ENCODE measurements around the gene NAIF1. TPM values are rescaled to one million over a fixed set of nuclear protein-coding genes. Genes with fewer than 3 reads are reported as not detected.
"Not testable (repeated sequence)": the region's sequence is repeated elsewhere in the genome, so short reads cannot be mapped to it uniquely, and the experiment has no call there.

The NAIF1 gene
- polyA plus RNA-seq, 1 donor from 2014 or later, result 12.7 TPM

DNA sequence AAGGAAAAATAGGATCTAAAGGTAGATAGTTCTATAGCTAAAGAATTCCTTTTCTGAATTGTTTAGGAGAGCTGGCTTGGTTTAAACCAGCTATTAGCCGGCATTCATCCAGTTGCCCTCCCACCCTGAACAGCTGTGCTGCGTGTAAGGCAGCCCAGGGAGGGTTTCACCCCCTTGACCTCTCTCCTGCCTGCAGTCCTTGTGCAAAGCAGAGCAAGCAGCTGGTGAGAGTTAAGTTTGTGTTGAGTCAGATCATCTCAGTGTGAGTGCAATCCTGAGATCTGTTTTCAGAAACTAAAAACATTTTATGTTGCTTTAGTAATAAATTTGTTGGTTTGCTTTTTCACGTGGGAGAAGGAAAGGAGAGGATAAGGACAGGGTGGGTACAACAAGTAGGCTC is 13.9 kb upstream of the NAIF1 start:
- peak overlapping the region in 1 of 4 donors; percentile 47 for H3K4me3 Mint-ChIP-seq
- H3K9me3 Mint-ChIP-seq, result no peaks in the 10 kb centered on the region
- no peaks in the 10 kb centered on the region for H3K36me3 Mint-ChIP-seq
- H3K4me1 Mint-ChIP-seq, result peaks cover 7 to 26% (median 23%) of the 10 kb centered on the region in 3 donors
- no peaks in the 10 kb centered on the region for H3K27me3 Mint-ChIP-seq
- H3K27ac Mint-ChIP-seq, result no peak overlapping the region

GRCh38 chr9:128080206-128080605 is 13.1 kb upstream of the NAIF1 start:
- H3K27me3 Mint-ChIP-seq, result no peaks in the 10 kb centered on the region
- H3K9me3 Mint-ChIP-seq, result no peaks in the 10 kb centered on the region
- H3K4me3 Mint-ChIP-seq, result no peak overlapping the region
- H3K27ac Mint-ChIP-seq, result no peak overlapping the region
- no peaks in the 10 kb centered on the region for H3K36me3 Mint-ChIP-seq
- H3K4me1 Mint-ChIP-seq, result peaks cover 7 to 26% (median 23%) of the 10 kb centered on the region in 3 donors

DNA sequence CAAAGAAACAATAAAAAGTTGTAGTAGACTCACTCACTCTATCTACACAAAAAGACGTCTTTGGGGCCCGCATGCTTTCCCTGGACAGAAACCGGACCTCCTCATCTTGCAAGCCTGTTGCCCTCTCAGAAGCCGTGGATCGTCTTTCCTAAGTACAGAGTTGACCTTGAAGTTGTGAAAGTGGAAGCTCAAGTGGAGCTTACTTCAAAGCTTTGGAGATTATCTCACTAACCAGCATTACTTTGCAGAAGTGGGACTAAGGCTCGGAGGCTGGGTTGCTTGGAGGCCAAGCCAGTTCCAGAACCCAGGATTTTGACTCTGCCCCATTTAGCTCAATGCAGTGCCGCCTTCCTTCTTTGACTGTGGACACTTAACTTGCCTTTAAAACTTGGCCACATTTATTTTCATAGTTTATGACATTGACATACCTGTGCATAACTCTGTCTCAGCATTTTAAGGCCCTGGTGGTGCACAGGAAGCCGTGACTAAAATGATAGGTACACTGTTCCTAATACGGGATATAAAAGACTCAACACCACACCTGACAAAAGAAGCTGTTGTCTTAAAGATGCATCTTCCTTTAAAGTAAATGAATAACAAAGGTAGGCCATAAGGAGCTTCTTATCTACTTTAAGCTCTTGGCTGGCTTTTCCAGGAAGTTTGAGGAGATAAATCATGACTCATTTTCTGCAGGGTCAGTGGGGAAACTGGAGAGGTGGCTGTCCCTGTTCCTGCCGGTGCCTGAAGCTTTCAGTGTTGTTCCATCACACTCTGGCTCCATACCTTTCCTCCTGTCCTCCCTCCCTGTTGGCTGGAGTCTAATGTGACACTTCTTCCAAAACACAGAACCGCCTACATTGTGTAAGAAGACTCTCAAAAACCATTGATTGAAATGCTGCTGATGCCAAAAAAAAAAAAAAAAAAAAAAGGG is 11.6 kb upstream of the NAIF1 start:
- Mint-ChIP-seq H3K27ac (peak overlapping the region in 1 of 3 donors; percentile 58), H3K27me3 (no peaks in the 10 kb centered on the region), H3K36me3 (no peaks in the 10 kb centered on the region), H3K9me3 (no peaks in the 10 kb centered on the region), H3K4me3 (peak overlapping the region in 2 of 4 donors; percentile 52 to 60), H3K4me1 (peaks cover 5 to 30% (median 19%) of the 10 kb centered on the region in 3 donors)

DNA sequence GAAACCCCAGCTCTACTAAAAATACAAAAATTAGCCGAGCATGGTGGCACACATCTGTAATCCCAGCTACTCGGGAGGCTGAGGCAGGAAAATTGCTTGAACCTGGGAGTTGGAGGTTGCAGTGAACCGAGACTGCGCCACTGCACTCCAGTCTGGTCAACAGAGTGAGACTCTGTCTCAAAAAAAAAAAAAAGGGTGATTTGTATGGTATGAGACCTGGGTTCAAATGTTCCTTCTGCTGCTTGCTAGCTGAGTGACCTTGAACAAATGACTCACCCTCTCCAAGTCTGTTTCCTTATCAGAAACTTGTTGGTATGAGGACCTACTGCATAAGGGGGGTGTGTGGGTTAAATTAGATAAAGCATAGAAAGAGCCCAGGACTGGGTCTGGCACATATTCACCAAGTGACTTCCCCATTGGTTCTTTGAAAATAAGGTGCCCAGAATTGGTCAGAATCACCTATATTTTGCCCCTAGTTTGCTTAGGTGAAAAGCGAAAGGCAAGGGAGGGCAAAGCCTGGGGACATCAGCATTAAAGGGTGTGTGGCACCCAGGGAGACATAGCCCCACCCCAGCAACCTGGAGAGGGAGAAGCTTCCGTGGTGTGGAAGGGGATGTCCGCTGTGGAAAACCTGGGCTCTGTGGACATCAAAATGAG is 10.9 kb upstream of the NAIF1 start:
- H3K4me1 Mint-ChIP-seq, result peaks cover 12 to 34% (median 24%) of the 10 kb centered on the region in 3 donors
- H3K9me3 Mint-ChIP-seq, result no peaks in the 10 kb centered on the region
- peak overlapping the region in 1 of 3 donors; percentile 58 for H3K27ac Mint-ChIP-seq
- peak overlapping the region in 1 of 4 donors; percentile 52 for H3K4me3 Mint-ChIP-seq
- no peaks in the 10 kb centered on the region for H3K36me3 Mint-ChIP-seq
- no peaks in the 10 kb centered on the region for H3K27me3 Mint-ChIP-seq

DNA sequence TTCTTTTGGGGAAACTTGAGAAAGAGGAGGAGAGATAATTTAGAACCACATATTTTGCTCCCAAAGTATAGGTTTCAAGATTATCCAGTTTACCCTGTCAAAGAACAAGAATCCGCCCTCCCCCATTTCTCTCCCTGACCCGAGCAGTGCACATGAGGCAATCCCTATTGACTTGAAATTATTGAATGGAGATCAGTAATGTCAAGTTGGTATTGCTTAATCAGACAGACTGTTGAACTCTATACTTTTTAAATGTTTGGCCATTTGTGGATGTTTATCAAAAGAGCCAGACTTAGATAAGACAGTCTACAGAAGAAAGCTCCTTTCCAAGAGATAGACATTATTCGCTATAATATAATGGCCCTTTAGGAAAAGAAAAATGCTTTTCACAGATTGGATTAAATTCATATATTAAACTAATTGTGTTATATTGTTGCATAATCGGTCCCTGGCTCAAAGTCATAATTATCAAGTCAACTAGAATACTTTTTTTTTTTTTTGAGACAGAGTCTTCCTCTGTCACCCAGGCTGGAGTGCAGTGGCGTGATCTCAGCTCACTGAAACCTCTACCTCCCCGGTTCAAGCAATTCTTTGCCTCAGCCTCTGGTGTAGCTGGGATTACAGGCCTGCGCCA is 6.2 kb upstream of the NAIF1 start:
- H3K4me1 Mint-ChIP-seq, result peaks cover 30 to 50% (median 33%) of the 10 kb centered on the region in 3 donors

DNA sequence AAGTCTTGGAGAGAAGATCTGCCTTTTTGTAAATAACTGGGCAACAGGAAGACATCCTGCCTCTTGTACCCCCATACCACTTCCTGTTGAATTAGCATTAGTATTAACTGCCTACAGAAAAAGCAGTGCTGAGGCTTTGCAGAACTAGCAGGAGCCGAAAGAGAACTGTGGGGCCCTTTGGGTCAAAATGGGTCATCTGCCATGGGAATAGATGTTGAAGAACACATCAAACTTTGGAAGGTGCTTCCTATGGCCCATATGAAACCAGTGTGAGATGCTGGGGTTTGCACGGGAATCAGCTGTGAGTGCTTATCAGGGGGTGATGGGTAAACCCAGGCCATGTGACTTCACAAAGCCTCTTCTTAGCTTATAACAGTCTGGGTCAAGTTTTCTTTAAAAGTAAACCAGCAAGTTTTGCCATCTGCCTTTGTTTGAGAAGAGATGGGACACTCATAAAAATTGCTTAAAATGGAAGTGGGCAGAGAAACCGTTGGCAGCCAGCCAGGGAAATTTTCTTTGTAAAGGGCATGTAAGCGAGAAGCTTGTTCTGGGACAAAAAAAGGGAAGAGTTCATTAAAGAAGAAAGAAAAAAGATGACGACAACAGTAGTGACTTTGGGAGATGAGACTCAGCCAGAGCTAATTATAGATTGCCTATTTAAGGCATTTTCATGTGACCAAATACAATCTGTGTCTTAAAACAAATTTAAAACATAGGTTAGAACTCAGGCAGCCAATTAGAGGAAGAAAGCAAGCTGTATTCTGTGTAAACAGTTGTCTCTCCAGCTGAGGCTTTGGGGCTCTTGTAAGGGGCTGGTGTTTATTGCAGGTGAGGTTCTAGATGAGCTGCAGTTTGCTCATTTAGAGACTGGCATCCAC is 5.3 kb upstream of the NAIF1 start:
- H3K4me1 Mint-ChIP-seq, result peaks cover 26 to 44% (median 33%) of the 10 kb centered on the region in 3 donors
- H3K9me3 Mint-ChIP-seq, result no peaks in the 10 kb centered on the region
- H3K27ac Mint-ChIP-seq, result peak overlapping the region; percentile 91 to 96 (median 92)
- peak overlapping the region; percentile 73 to 93 (median 86) for H3K4me3 Mint-ChIP-seq
- H3K27me3 Mint-ChIP-seq, result no peaks in the 10 kb centered on the region
- no peaks in the 10 kb centered on the region for H3K36me3 Mint-ChIP-seq

More for the DNA sequence above, 6.2 kb upstream of the NAIF1 start:
- no peaks in the 10 kb centered on the region for H3K9me3 Mint-ChIP-seq
- peak overlapping the region in 3 of 4 donors; percentile 56 to 91 (median 66) for H3K4me3 Mint-ChIP-seq
- no peaks in the 10 kb centered on the region for H3K36me3 Mint-ChIP-seq
- peak overlapping the region in 2 of 3 donors; percentile 92 to 96 for H3K27ac Mint-ChIP-seq
- no peaks in the 10 kb centered on the region for H3K27me3 Mint-ChIP-seq

GRCh38 chr9:128071475-128071874 is 4.4 kb upstream of the NAIF1 start:
- H3K9me3 Mint-ChIP-seq, H3K27me3 Mint-ChIP-seq, H3K36me3 Mint-ChIP-seq: not testable (repeated sequence)
- H3K4me3 Mint-ChIP-seq, result peak overlapping the region in 3 of 4 donors; percentile 82 to 93 (median 91)
- H3K4me1 Mint-ChIP-seq, result peaks cover 26 to 43% (median 33%) of the 10 kb centered on the region in 3 donors
- peak overlapping the region in 2 of 3 donors; percentile 91 to 96 for H3K27ac Mint-ChIP-seq

- no peaks in the 10 kb centered on the region for H3K27me3 Mint-ChIP-seq
- H3K27ac Mint-ChIP-seq, result peak overlapping the region in 2 of 3 donors; percentile 71 to 72
- H3K36me3 Mint-ChIP-seq, result no peaks in the 10 kb centered on the region
- peak overlapping the region in 3 of 4 donors; percentile 56 to 72 (median 65) for H3K4me3 Mint-ChIP-seq
- peaks cover 26 to 48% (median 38%) of the 10 kb centered on the region in 3 donors for H3K4me1 Mint-ChIP-seq
- H3K9me3 Mint-ChIP-seq, result no peaks in the 10 kb centered on the region
Observed at GRCh38 chr9:128070874-128071273, 3.8 kb upstream of the NAIF1 start.

DNA sequence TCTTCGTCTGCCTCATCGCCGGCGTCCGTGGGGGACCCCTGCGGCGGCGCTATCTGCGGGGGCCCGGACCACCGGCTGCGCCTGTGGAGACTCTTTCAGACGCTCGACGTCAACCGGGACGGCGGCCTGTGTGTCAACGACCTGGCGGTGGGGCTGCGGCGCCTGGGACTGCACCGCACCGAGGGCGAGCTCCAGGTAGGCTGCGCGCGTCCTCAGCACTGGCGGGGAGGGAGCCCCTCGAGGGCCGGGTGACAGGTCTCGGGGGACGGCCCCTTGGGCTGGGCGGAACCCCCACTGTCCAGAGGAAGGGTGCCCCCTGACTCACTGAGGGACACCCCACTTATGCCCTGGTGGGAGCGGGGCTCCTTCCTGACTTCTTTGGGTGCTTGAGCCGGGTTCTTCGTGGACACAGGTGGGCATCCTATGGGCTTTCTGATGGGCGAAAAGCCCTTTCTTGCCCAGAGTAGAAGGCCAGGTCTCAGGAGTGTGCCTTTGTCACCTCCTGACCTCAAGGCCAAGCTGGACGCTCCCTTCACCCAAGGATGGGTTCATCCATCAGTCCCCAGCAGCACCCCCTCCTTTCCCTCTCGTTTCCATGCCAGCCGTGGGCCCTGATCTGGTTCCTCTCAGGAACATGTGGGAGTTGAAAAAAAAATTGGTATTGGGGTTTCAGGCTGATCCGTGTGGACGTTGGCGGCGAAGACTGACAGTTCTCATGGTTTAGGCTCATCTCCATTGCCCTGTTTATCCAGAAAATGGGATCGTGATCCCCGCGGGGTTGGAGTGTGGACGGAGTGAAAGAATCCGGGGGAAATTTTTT is 1.5 kb upstream of the NAIF1 start:
- no peaks in the 10 kb centered on the region for H3K27me3 Mint-ChIP-seq
- peak overlapping the region in 2 of 3 donors; percentile 46 to 53 for H3K27ac Mint-ChIP-seq
- peak overlapping the region in 3 of 4 donors; percentile 92 to 95 (median 94) for H3K4me3 Mint-ChIP-seq
- H3K9me3 Mint-ChIP-seq, result no peaks in the 10 kb centered on the region
- H3K4me1 Mint-ChIP-seq, result peaks cover 26 to 47% (median 44%) of the 10 kb centered on the region in 3 donors
- no peaks in the 10 kb centered on the region for H3K36me3 Mint-ChIP-seq

DNA sequence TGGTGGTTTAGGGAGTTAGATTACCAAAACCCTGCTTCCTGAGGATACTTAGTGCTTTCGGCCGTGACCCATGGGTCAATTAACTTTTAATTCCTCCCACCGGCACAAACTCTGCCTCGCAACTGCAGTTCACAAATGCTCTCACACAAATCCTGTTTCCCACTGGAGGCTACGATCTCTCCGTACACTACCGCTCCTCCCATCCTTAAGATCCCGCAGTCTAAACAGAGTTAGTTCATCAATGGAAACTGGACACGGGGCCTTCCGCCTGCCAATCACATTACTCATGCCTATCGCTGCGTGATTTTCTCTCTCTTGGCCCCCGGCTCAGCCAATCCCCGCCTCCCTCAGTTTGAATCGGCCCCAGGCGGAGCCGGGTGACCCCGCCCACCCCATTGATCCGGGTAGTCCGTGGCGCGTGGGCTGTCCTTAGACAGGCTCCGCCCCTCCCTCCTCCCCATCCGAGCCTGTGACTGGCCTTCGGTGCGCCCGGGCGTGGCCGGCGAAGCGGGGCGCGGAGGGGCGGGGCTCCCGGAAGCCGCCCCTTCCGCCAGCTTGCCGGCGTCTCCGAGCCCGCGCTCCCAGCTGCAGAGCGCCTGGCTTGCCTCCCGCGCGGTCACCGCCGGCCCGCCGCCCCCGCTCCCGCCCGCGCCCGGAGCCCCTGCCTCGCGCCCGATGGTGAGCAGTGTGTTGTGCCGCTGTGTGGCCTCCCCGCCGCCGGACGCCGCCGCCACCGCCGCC is 695 bp upstream of the NAIF1 start, which contains the start of gene SLC25A25:
Gene SLC25A25 (plus strand): TSS at position 588 of the 741 bp plus-strand sequence. CDS start 88 bp downstream, at position 676.
- Mint-ChIP-seq H3K4me1 (peaks cover 19 to 49% (median 38%) of the 10 kb centered on the region in 3 donors), H3K27me3 (no peaks in the 10 kb centered on the region), H3K9me3 (no peaks in the 10 kb centered on the region), H3K27ac (peak within 1 kb of the TSS in 2 of 3 donors; percentile 46 to 53), H3K36me3 (no peaks in the 10 kb centered on the region), H3K4me3 (peak within 1 kb of the TSS in 3 of 4 donors; percentile 92 to 95 (median 94))

DNA sequence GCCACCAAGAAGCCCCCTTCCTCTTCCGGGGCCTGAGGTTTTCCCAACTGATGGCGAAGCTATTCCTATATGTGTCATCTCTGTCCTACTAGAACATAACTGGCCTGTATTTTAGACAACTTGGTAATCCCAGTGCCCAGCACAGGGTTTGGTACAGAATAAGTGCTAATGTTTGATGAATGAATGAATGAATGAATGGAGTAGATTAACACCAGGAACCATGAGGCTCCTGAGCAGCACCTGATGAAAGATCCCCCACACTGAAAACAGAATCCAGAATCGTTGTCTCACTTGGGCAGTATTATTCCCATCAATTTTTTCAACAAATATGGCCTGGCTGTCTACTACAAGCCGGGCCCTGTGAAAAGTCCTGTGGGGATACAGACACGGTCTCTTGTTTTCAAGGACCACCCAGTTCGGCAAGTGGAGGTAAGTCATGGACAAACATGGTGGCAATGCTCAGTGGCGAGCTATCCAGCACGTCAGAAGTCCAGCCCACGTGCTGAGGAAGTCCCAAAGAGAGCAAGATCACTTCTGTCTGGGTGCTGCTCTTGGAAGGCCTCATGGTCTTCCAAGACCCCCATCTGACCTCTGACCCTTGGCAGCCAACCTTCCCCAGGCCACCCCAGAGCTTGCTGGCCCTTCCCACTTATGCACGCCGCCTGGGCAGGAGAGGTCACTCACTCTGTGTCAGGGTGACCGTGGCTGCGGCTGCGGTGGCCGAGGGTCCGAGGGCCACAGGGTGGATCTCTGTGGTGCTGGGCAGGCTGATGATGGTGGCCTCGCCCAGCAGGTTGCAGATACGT is 1.0 kb downstream of the NAIF1 start:
- peak overlapping the region in 1 of 3 donors; percentile 38 for H3K27ac Mint-ChIP-seq
- peaks cover 20 to 52% (median 38%) of the 10 kb centered on the region in 3 donors for H3K4me1 Mint-ChIP-seq
- H3K4me3 Mint-ChIP-seq, result peak overlapping the region in 3 of 4 donors; percentile 46 to 84 (median 76)
- no peaks in the 10 kb centered on the region for H3K27me3 Mint-ChIP-seq
- H3K36me3 Mint-ChIP-seq, result no peaks in the 10 kb centered on the region
- H3K9me3 Mint-ChIP-seq, result no peaks in the 10 kb centered on the region
